Thyroid gland (tissue), 4 donors: ENCODE data around the gene PLCD3.

ENCODE experiments used
- POLR2A ChIP-seq, 2 donors: fragments of 450-650 bp; IDR thresholded peaks; one replicate each; pipeline ENCODE4 v1.6.1; 2017; ENCODE audit warnings: antibody characterized with exemption in 2 of 2, mild to moderate bottlenecking in 2 of 2, moderate library complexity in 1 of 2
- TF ChIP-seq, protein P1 (sequence below), 6 experiments: fragments of 200-600 bp in 3 of 6; fragments of 450-650 bp in 3 of 6; sonication (generic) in 3 of 6; IDR thresholded peaks; one replicate each; pipeline ENCODE4 v1.5.1; 2016 to 2019; ENCODE audit warnings: antibody characterized with exemption in 6 of 6, mild to moderate bottlenecking in 2 of 6, inconsistent platforms in 1 of 6, moderate library complexity in 1 of 6

DNA sequence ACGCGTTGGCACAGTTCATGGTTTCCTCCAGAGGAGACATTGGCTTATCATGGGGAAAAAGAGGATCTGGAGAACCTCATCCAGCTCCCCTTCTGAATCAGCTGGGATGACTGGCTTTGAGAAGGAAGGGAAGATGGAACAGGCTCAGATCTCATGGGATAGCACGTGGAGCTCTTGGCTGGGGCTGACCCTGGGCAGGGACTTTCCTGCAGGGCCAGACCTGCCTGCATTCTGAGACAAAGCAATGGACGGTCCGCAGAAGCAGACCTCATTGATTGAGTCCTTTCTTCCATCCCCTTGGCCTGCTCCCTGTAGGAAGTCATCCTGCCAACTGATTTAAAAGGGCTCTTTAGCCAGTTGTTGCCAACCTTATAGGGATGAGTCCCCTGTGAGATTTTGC lies 26.2 kb downstream of the PLCD3 start:
- TF ChIP-seq POLR2A (IDR thresholded peaks at IDR 0.05) = no peak
- TF ChIP-seq, protein P1, sequence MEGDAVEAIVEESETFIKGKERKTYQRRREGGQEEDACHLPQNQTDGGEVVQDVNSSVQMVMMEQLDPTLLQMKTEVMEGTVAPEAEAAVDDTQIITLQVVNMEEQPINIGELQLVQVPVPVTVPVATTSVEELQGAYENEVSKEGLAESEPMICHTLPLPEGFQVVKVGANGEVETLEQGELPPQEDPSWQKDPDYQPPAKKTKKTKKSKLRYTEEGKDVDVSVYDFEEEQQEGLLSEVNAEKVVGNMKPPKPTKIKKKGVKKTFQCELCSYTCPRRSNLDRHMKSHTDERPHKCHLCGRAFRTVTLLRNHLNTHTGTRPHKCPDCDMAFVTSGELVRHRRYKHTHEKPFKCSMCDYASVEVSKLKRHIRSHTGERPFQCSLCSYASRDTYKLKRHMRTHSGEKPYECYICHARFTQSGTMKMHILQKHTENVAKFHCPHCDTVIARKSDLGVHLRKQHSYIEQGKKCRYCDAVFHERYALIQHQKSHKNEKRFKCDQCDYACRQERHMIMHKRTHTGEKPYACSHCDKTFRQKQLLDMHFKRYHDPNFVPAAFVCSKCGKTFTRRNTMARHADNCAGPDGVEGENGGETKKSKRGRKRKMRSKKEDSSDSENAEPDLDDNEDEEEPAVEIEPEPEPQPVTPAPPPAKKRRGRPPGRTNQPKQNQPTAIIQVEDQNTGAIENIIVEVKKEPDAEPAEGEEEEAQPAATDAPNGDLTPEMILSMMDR (IDR thresholded peaks at IDR 0.05) = no peak
